ACC112 (cell line): ENCODE results near the gene DHRS7.
A peak's percentile ranks its signal among the peaks of the same experiment; 100 is the strongest.

Source experiments
- H2AFZ ChIP-seq: fragments of 200-600 bp; sonication (generic); one replicate; pipeline ENCODE4 v1.6.0; 2017; ENCODE audit warnings: antibody characterized with exemption, low read length; ENCODE audit not compliant: unreplicated experiment
- H3K27ac ChIP-seq: fragments of 200-600 bp; sonication (generic); 2 replicates; pipeline ENCODE4 v1.5.1; 2014; ENCODE audit warnings: low read depth, mild to moderate bottlenecking, antibody characterized with exemption, low read length, moderate library complexity
- H3K27me3 ChIP-seq: fragments of 200-600 bp; sonication (generic); 2 replicates; pipeline ENCODE4 v1.6.1; 2014; ENCODE audit warnings: mild to moderate bottlenecking, antibody characterized with exemption, low read length, moderate library complexity, mixed read lengths; ENCODE audit not compliant: insufficient read depth
- H3K36me3 ChIP-seq: fragments of 200-600 bp; sonication (generic); 2 replicates; pipeline ENCODE4 v1.6.1; 2016; ENCODE audit warnings: mild to moderate bottlenecking, antibody characterized with exemption, low read length, moderate library complexity, mixed read lengths; ENCODE audit not compliant: insufficient read depth
- H3K4me1 ChIP-seq: fragments of 200-600 bp; sonication (generic); one replicate; pipeline ENCODE4 v1.6.1; 2016; ENCODE audit warnings: low read length, mixed read lengths; ENCODE audit not compliant: insufficient read depth, unreplicated experiment, control insufficient read depth
- H3K4me3 ChIP-seq: fragments of 200-600 bp; sonication (generic); 2 replicates; pipeline ENCODE4 v1.5.1; 2014; ENCODE audit warnings: mild to moderate bottlenecking, low read depth, low read length
- H3K79me2 ChIP-seq: fragments of 200-600 bp; sonication (generic); one replicate; pipeline ENCODE4 v1.6.0; 2016; ENCODE audit warnings: low read length; ENCODE audit not compliant: control insufficient read depth, unreplicated experiment, insufficient read depth

Gene DHRS7, protein sequence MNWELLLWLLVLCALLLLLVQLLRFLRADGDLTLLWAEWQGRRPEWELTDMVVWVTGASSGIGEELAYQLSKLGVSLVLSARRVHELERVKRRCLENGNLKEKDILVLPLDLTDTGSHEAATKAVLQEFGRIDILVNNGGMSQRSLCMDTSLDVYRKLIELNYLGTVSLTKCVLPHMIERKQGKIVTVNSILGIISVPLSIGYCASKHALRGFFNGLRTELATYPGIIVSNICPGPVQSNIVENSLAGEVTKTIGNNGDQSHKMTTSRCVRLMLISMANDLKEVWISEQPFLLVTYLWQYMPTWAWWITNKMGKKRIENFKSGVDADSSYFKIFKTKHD

GRCh38 chr14:60164712-60165546, at the start of gene DHRS7:
TSS of gene DHRS7 (minus strand) at chr14:60165398. CDS start at chr14:60165309, 89 bp downstream.
- no peaks in the 10 kb centered on the region for H3K36me3 ChIP-seq
- peak within 1 kb of the TSS; percentile 57; the same call in 1 of the 2 replicates for H3K27ac ChIP-seq
- peaks cover 8% of the 10 kb centered on the region for H3K79me2 ChIP-seq
- peak within 1 kb of the TSS; percentile 99 for H3K4me3 ChIP-seq
- H3K4me1 ChIP-seq = peaks cover 19% of the 10 kb centered on the region
- peak within 1 kb of the TSS; percentile 97 for H2AFZ ChIP-seq
- H3K27me3 ChIP-seq = no peaks in the 10 kb centered on the region

- no peaks in the 10 kb centered on the region for H3K79me2 ChIP-seq
- no peak overlapping the region for H3K27ac ChIP-seq
- peaks cover 49% of the 10 kb centered on the region for H3K27me3 ChIP-seq
- no peak overlapping the region for H3K4me3 ChIP-seq
- H3K36me3 ChIP-seq = no peaks in the 10 kb centered on the region
- H2AFZ ChIP-seq = no peak overlapping the region
- H3K4me1 ChIP-seq = no peaks in the 10 kb centered on the region
Observed at GRCh38 chr14:60214415-60215126, 49.4 kb upstream of the DHRS7 start.

GRCh38 chr14:60214003-60214402, 48.8 kb upstream of the DHRS7 start:
- Histone ChIP-seq H3K4me1 (no peaks in the 10 kb centered on the region), H2AFZ (no peak overlapping the region), H3K27ac (no peak overlapping the region), H3K4me3 (no peak overlapping the region), H3K79me2 (no peaks in the 10 kb centered on the region), H3K36me3 (no peaks in the 10 kb centered on the region), H3K27me3 (peaks cover 55% of the 10 kb centered on the region)

- peaks cover 67% of the 10 kb centered on the region for H3K27me3 ChIP-seq
- H3K27ac ChIP-seq = no peak overlapping the region
- H3K4me1 ChIP-seq = no peaks in the 10 kb centered on the region
- no peak overlapping the region for H2AFZ ChIP-seq
- no peak overlapping the region for H3K4me3 ChIP-seq
- H3K79me2 ChIP-seq = no peaks in the 10 kb centered on the region
- no peaks in the 10 kb centered on the region for H3K36me3 ChIP-seq
Observed at GRCh38 chr14:60212503-60213371, 47.5 kb upstream of the DHRS7 start.

DNA sequence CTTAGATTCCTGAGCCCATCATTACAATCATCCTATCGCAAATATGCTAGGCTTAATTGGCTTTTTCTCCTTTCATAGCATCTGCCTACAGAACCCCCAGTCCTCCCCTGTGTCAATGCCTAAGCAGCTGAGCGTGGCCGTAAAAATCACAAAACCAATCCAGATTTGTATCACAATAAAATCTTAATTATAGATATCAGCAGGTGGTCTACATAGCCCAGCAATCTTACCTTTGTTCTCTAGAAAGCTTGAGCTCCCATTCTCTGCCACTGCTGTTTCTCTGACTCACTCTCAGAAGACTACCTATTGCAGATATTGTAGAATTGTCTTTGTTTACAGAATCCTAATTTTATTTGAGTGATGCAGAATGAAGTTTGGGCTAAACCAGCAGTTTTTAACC, 46.0 kb upstream of the DHRS7 start:
- H3K79me2 ChIP-seq = no peaks in the 10 kb centered on the region
- no peak overlapping the region for H3K27ac ChIP-seq

DNA sequence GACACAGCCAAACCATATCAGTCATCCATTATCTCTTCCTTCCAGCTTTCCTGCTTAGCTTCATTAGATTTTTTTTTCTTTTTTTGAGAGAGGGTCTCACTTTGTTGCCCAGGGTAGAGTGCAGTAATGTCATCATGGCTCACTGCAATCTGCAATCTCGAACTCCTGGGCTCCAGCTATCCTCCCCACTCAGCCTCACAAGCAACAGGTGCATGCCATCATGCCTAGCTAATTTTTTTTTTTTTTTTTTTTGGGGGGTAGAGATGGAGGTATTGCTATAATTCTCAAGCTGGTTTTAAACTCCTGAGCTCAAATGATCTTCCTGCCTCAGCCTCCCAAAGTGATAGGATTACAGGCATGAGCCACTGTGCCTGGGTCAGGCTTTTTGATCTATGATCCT, 45.5 kb upstream of the DHRS7 start:
- peaks cover 71% of the 10 kb centered on the region for H3K27me3 ChIP-seq
- H3K27ac ChIP-seq = no peak overlapping the region
- no peaks in the 10 kb centered on the region for H3K4me1 ChIP-seq
- H3K36me3 ChIP-seq = no peaks in the 10 kb centered on the region
- no peak overlapping the region for H3K4me3 ChIP-seq
- no peaks in the 10 kb centered on the region for H3K79me2 ChIP-seq
- no peak overlapping the region for H2AFZ ChIP-seq

More for the DNA sequence above, 46.0 kb upstream of the DHRS7 start:
- Histone ChIP-seq H3K4me3 (no peak overlapping the region), H3K36me3 (no peaks in the 10 kb centered on the region), H2AFZ (no peak overlapping the region), H3K4me1 (no peaks in the 10 kb centered on the region), H3K27me3 (peaks cover 71% of the 10 kb centered on the region)

DNA sequence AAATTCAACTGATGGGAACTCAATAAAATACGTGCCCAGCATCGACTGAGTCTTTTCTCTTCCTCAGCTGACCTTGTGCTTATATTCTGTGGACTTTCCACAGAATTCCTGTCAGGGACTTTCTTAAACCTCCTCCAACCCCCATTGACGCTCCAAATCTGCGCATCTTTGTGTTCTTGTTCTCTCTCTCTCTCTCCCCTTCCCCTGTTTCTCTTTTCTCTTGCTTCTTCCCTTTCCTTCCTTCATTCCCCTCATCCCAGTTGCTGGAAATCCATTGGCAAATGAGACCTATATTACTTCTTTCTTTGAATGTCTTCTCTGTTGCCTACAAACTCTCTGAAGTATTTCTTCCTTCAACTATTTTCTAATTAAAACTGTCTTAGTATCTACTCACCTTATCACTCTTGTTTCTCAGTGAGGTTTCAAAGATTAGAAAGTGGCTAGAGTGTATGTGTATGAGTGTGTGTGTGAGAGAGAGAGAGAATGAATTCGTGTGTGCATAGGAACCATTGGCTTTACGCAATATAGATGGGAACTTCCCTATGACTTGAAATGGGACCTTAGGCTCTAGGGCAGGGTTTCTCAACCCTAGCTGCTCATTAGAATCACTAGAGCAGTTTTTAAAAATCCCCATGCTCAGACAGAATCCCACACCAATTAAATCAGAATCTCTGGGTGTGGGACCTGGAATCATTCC, 41.8 kb upstream of the DHRS7 start:
- H3K4me3 ChIP-seq = no peak overlapping the region
- no peaks in the 10 kb centered on the region for H3K36me3 ChIP-seq
- H3K79me2 ChIP-seq = no peaks in the 10 kb centered on the region
- no peak overlapping the region for H3K27ac ChIP-seq
- H2AFZ ChIP-seq = no peak overlapping the region
- no peaks in the 10 kb centered on the region for H3K4me1 ChIP-seq
- H3K27me3 ChIP-seq = peaks cover 65% of the 10 kb centered on the region

GRCh38 chr14:60206249-60206670, 41.1 kb upstream of the DHRS7 start:
- no peaks in the 10 kb centered on the region for H3K79me2 ChIP-seq
- peaks cover 65% of the 10 kb centered on the region for H3K27me3 ChIP-seq
- no peak overlapping the region for H3K27ac ChIP-seq
- H2AFZ ChIP-seq = no peak overlapping the region
- H3K4me3 ChIP-seq = no peak overlapping the region
- H3K36me3 ChIP-seq = no peaks in the 10 kb centered on the region
- no peaks in the 10 kb centered on the region for H3K4me1 ChIP-seq

GRCh38 chr14:60204843-60205774, 39.9 kb upstream of the DHRS7 start:
- Histone ChIP-seq H3K4me3 (no peak overlapping the region), H3K4me1 (no peaks in the 10 kb centered on the region), H3K79me2 (no peaks in the 10 kb centered on the region), H3K27ac (no peak overlapping the region), H3K36me3 (no peaks in the 10 kb centered on the region), H3K27me3 (peaks cover 65% of the 10 kb centered on the region), H2AFZ (no peak overlapping the region)
